Keratinocyte (primary cell): ENCODE measurements around the gene TAS1R2.

Experiments used
- EZH2 ChIP-seq: IDR thresholded peaks from one replicate; pipeline ENCODE4 v1.6.1; 2012; ENCODE audit warnings: inconsistent platforms, mild to moderate bottlenecking, low read length, moderate library complexity
- TF ChIP-seq, protein P1 (sequence below), 3 experiments: IDR thresholded peaks in 1 of 3; conservative IDR thresholded peaks in 1 of 3; optimal IDR thresholded peaks in 1 of 3; 2 replicates in 2 of 3; 3 replicates in 1 of 3; pipeline versions ENCODE3 to v1.5.1; 2011; ENCODE audit warnings: low read length in 3 of 3, mild to moderate bottlenecking in 3 of 3, moderate library complexity in 2 of 3, control low read depth in 1 of 3, inconsistent platforms in 1 of 3; ENCODE audit not compliant: insufficient read depth in 2 of 3; ENCODE audit errors: extremely low read depth in 1 of 3

DNA sequence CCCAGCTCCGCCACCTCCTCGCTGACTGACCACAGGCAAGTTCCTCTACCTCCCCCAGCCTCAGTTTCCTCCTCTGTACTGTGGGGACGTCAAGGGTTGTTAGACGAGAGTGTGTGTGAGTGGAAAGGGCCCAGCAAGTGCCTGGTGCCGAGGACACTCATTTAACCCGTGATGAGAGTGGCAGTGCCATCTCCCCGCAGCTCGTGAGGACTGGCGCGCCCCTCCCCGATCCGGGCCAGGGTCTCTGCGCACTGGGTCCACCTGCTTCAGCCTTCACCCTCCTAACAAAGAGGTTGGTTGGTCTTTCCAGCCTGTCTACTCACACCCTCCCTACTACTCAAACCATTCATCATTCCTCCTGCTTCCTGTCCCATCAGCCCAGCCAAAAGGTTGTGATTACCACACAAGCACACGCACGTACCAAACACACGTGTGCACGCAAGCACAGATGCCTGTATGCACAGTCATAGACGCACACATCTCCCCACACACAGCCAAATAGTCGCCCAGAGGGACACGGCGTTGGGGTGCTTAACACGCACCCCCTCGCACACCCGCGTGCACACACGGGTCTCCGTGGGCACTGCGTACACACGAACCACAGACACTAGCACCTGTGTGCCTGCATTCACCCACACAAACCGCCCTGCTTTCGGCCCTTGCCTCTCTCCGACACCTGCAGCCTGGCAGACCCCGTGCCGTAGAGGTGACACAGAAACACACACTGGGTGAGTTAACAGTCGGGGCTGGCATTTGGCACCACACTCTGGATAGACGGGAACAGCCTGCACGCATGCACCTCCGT, 39.3 kb downstream of the TAS1R2 start:
- TF ChIP-seq, protein P1, sequence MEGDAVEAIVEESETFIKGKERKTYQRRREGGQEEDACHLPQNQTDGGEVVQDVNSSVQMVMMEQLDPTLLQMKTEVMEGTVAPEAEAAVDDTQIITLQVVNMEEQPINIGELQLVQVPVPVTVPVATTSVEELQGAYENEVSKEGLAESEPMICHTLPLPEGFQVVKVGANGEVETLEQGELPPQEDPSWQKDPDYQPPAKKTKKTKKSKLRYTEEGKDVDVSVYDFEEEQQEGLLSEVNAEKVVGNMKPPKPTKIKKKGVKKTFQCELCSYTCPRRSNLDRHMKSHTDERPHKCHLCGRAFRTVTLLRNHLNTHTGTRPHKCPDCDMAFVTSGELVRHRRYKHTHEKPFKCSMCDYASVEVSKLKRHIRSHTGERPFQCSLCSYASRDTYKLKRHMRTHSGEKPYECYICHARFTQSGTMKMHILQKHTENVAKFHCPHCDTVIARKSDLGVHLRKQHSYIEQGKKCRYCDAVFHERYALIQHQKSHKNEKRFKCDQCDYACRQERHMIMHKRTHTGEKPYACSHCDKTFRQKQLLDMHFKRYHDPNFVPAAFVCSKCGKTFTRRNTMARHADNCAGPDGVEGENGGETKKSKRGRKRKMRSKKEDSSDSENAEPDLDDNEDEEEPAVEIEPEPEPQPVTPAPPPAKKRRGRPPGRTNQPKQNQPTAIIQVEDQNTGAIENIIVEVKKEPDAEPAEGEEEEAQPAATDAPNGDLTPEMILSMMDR (optimal IDR thresholded peaks at IDR 0.05 in 1 of 3, IDR thresholded peaks at IDR 0.05 in 1 of 3, conservative IDR thresholded peaks at IDR 0.05 in 1 of 3; ENCODE audit: extremely low read depth in 1 of 3, insufficient read depth in 2 of 3, low read length in 3 of 3), result no peak
- TF ChIP-seq EZH2, result no peak
